Left renal cortex interstitium (tissue), 4 donors: ENCODE results near the gene PNRC2. TPM values are rescaled to one million over a fixed set of nuclear protein-coding genes. Genes with fewer than 3 reads are reported as not detected.

Experiments used
- DNase-seq, 4 donors: peaks; one replicate each; pipeline ENCODE4 v3.0.0-alpha.2; 2013; ENCODE audit warnings: low read depth in 4 of 4, low spot score in 2 of 4, missing footprints in 1 of 4
- polyA plus RNA-seq, 4 donors: library from polyadenylated mRNA; unstranded; fragments of 120-200 nt; gene quantifications; one replicate each; pipeline ENCODE4 v1.2.1, GENCODE V29; 2013; ENCODE audit not compliant: insufficient read length in 4 of 4

PNRC2 gene, protein sequence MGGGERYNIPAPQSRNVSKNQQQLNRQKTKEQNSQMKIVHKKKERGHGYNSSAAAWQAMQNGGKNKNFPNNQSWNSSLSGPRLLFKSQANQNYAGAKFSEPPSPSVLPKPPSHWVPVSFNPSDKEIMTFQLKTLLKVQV
- 100 to 1,000 TPM; 203 to 256 (median 215) TPM for polyA plus RNA-seq

DNA sequence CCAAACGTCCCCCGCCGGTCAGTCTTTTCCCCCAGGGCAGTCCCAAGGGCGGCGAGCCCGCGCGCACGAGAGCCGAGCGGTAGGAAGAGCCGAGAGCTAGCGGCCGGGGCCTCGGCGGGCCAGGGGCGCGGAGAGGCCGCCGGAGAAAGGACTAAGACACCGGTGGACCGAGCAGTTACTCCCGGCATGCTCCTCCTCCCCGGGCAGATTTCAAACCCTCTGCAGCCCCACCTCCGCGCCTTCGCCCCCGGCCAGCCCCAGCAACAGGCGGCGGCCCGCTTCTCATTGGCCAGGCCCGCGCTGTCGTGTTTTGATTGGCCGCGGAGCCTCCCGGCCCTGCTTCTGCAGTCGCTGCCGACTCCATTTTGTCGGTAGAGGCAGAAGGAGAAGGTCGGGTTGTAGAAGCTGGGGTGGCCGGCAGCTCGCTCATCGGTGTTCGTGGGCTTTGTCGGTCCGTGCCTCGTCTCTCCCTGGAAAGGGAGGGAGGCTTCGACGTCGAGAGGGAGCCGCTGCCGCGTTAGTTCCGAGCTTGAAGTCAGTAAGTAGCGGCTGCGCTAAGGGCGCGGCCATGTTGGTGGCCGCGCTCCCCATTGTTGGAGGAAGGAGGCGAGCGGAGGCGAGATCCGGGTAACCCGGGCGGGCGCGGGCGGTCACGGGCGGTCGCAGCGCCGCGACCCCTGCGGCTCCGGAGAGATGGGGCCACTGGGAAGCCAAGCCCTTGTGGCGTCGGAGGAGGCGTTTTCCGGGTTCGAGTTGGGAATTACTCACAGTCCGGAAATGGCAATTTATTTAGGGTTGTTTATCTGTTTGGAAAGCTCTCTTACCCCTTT is at the start of gene PNRC2:
PNRC2 (plus strand) TSS at position 368 of the 830 bp plus-strand sequence. CDS start 1,630 bp downstream, outside the sequence.
- peak; percentile 90 to 94 (median 92) for DNase-seq

DNA sequence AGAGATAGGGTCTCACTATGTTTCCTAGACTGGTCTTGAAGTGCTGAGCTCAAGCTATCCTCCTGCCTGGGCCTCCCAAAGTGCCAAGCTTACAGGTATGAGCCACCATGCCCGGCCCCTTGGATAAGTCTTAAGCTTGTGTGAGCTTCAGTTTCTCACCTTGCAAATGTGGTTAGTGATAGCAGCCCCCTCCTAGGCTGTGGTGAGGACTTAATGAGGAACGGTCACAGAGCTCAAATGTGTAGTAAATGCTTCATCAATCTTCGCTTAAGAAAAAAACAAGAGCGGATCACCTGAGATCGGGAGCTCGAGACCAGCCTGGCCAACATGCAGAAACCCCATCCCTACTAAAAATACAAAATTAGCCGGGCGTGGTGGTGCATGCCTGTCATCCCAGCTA is 49.5 kb upstream of the PNRC2 start:
- DNase-seq = no peak

DNA sequence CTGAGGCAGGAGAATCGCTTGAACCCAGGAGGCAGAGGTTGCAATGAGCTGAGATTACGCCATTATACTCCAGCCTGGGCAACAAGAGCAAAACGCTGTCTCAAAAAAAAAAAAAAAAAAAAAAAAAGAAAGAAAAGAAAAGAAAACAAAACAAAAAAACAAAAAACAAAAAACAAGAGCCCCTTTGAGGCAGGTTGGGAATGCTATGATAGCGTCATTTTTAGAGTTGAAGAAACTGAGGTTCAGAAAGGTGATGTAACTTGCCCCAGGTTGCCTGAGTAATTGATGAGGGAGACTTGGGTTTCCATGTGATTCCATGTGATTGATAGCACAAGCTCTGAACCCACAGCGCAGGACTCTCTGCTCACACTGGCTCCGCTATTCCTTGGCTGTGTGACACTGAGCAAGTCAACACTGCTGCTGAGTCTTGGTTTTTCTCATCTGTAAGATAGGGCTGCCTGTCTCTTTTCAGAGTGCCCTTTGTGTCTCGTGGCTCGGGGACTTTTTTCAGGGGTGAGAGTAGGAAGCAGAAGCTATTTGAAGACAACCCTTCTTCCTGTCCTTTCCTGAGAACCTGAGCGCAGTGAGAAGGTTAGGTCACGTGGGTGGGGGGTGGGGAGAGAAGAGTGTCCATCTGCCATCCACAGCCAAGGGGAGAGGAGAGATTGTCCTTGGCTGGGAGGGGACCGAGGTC is 48.9 kb upstream of the PNRC2 start:
- no peak for DNase-seq

DNA sequence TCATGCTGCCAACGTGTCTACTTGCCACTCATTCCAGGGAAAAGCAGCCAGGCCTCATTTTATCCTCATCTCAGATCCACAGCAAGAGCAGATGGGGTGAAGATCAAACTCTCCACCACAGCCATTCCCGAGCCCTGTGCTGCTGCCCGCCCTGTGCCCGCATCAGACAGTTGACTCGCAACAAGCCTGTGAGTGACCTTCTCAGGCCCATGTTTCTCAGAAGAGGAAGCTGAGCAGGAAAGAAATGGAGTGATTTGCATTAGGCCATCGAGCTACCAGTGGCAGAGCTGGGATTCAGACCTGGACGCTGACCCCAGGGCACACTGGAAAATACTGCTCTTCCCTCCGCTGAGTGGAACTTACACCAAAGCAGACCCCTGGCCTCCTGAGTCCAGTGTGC is 47.7 kb upstream of the PNRC2 start:
- DNase-seq = no peak

GRCh38 chr1:23913212-23913880 is 46.3 kb upstream of the PNRC2 start, which contains the start of gene CNR2:
Gene CNR2, minus strand, starts transcription at chr1:23913362. Its CDS starts 37,745 bp downstream, at chr1:23875617.
- DNase-seq = no peak

DNA sequence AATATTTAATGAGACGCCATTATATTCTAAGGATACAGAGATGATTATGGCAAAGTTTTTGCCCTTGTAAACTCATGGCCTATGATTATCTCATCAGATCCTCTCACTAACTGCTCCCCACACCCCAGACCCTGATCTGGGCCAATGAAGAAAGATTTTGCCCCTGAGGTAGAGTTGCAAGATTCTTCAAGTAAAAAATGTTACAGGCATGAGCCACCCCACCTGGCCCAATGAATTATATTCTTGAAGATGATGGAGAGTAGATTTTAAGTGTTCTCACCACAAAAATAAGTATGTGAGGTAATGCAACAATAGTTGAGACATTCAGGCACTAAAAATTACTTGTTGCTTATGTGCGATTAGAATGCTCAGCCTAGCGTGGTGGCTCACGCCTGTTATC is 44.7 kb upstream of the PNRC2 start:
- no peak for DNase-seq

DNA sequence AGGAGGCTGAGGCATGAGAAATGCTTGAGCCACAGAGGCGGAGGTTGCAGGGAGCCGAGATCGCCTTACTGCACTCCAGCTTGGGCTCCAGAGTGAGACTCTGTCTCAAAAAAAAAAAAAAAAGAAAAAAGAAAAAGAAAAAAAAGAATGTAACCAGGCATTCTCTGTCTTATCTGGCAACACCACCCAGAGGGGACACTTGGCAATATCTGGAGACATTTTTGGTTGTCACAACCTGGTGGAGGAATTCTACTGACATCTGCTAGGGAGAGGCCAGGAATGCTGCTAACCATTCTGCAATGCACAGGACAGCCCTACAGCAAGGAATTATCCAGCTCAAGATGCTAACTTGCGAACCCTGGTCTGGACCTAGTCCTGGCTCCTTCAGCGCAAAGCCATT is 44.2 kb upstream of the PNRC2 start:
- no peak for DNase-seq

DNA sequence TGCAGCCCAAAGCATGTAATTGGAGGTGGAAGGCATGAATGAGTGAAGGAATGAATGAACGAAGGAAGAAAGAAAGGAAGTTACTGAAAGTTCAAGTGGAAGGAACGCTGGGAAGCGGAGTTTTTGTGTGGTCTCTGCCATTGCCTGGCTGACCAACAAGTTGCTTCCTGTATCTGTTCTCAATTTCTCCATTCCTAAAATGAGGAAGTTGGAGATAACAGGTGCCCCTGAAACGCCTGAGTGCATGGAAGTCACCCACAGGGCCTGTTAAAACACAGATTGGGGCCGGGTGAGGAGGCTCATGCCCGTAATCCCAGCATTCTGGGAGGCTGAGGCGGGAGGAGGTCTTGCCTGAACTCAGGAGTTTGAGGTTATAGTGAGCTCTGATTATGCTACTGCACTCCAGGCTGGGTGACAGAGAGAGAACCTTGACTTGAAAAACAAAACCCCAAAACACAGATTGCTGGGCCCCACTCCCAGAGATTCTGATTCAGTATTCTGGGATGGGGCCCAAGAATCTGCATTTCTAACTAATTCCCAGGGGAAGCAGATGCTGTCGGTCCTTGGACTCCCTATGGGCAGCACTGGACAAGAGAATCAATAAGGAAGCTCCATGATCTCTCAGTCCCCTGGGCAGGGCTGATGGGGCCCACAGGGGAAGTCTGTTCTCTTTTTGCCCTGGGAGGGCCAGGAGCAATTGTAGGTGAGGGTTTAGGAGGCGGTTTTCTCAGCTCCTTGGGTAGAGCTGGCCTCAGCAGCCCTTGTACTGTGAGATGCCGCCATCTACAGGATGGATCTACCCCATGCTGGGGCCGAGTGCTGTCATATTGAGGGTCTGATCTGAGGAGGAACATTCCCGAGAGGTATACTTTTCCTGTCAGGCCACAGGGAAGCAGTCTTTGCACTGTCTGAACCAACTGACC is 43.2 kb upstream of the PNRC2 start:
- peak in 2 of 4 donors; percentile 44 to 57 for DNase-seq

GRCh38 chr1:23922321-23922943 is 37.2 kb upstream of the PNRC2 start:
- no peak for DNase-seq

GRCh38 chr1:23923592-23924499 is 35.8 kb upstream of the PNRC2 start:
- DNase-seq = no peak

- DNase-seq = no peak
Measured at GRCh38 chr1:23924601-23925000, 35.0 kb upstream of the PNRC2 start.

- no peak for DNase-seq
Measured at GRCh38 chr1:23925279-23925678, 34.3 kb upstream of the PNRC2 start.

DNA sequence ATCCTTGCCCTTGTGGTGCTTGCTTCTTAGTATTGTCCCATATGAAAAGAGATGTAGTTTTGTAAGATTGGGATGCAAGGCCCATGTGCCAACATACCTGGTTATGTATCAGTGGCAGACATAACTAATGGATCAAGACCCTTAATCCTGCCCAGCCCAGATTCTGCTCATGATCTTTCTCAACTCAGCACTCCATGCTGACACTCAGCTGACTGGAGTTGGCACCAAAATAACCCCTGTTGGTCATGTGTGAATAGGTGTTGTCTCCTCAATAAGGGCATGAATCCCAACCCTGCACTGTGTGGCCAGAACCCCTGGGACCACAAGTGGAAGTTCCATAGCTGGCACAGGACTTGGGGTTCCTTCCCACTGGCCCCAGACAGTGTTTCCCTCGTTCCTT is 32.5 kb upstream of the PNRC2 start:
- no peak for DNase-seq

DNA sequence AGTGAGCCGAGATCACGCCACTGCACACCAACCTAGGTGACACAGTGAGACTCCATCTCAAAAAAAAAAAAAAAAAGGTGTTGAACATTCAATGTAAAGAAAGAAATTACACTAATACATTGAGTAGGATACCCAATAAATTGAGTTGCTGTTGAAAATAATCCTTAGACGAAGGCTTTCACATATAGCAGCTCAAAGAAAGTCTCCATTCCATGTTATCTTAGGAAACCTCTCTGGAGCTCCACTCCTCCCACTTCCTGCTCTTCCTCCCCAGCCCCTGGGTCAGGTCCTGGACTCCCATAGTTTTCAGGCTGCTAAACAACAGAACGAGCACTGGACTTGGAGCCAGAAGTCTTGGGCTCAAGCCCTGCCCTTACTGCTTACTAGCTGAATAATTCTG is 30.8 kb upstream of the PNRC2 start:
- no peak for DNase-seq

GRCh38 chr1:23930270-23930669 is 29.4 kb upstream of the PNRC2 start:
- DNase-seq = no peak

- no peak for DNase-seq
Measured at GRCh38 chr1:23930861-23931490, 28.7 kb upstream of the PNRC2 start.

DNA sequence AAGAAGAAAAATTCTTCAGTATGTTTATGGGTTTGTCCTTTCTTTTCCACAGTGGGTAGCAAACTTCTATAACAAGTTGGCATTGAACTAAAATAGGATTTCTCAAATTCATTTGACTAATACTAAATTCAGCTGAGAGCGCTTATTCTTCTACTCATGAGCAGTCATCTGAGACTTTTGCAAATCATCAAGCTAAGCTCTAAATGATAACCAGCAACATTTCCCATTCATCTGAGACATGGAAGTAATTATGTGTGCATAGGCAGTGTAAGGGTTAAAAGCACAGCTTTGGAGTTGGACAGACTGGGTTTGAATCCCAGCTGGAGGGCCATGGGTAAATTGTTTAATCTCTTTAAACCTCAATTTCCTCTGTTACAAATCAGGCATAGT is 28.1 kb upstream of the PNRC2 start:
- DNase-seq = no peak
